K562 (cell line): ENCODE measurements around the gene PIGV. TPM values are rescaled to one million over a fixed set of nuclear protein-coding genes. Genes with fewer than 3 reads are reported as not detected.

Source experiments
- ATF7 ChIP-seq: fragments of 450-650 bp; IDR thresholded peaks from 2 replicates; pipeline ENCODE4 v1.7.1; 2014; ENCODE audit warnings: mild to moderate bottlenecking, moderate library complexity
- COPS2 ChIP-seq: fragments of 450-650 bp; conservative IDR thresholded peaks from 2 replicates; pipeline ENCODE4 v1.6.1; 2016; ENCODE audit warnings: mild to moderate bottlenecking, moderate library complexity
- KLF10 ChIP-seq: fragments of 250-450 bp; sonication (Bioruptor Pico); IDR thresholded peaks from 2 replicates; pipeline ENCODE4 v1.6.1; 2021; ENCODE audit warnings: matching md5 sums
- MTA2 ChIP-seq: fragments of 450-650 bp; IDR thresholded peaks from 2 replicates; pipeline ENCODE4 v1.6.1; 2016; ENCODE audit warnings: low read depth
- SMARCA4 ChIP-seq: fragments of 450-650 bp; IDR thresholded peaks from 2 replicates; pipeline ENCODE4 v1.6.1; 2016
- SRF ChIP-seq, 2 experiments: fragments of 250-450, 450-650 bp in 1 of 2; sonication (Bioruptor Pico) in 1 of 2; sonication (generic) in 1 of 2; formaldehyde crosslinking; IDR thresholded peaks; 2 replicates each; pipeline versions ENCODE4 v1.5.0 to v1.5.1; 2020 to 2022; ENCODE audit warnings: mild to moderate bottlenecking in 1 of 2, missing genetic modification reagents in 1 of 2
- TBL1XR1 ChIP-seq, 2 experiments: IDR thresholded peaks; 2 replicates each; pipeline ENCODE4 v1.6.1; 2012; ENCODE audit warnings: improper control_type of control experiment in 2 of 2, low read length in 2 of 2, mild to moderate bottlenecking in 1 of 2
- TRIM25 ChIP-seq: fragments of 450-650 bp; IDR thresholded peaks from 2 replicates; pipeline ENCODE4 v1.7.0; 2016; ENCODE audit warnings: borderline replicate concordance
- ZNF354B ChIP-seq: fragments of 250-450 bp; sonication (Bioruptor Pico); IDR thresholded peaks from 2 replicates; pipeline ENCODE4 v1.4.0; 2020
- ZNF696 ChIP-seq: fragments of 250-450 bp; sonication (Bioruptor Pico); conservative IDR thresholded peaks from 2 replicates; pipeline ENCODE4 v1.4.0; 2020; ENCODE audit warnings: mild to moderate bottlenecking, moderate library complexity
- ZNF830 ChIP-seq: fragments of 250-450 bp; sonication (Bioruptor Pico); IDR thresholded peaks from 2 replicates; pipeline ENCODE4 v1.5.0; 2021; ENCODE audit warnings: mild to moderate bottlenecking
- polyA plus RNA-seq, 8 experiments: library from polyadenylated mRNA; depleted of rRNA in 4 of 8; stranded (reverse) in 5 of 8; unstranded in 3 of 8; fragments of >200 nt; fragmentation: Nextera tagmentation in 2 of 8; fragmentation: Illumina TruSeq in 1 of 8; extraction: Ambion mirVana in 2 of 8; extraction: Trizol in 1 of 8; gene quantifications; 2 replicates each; pipeline versions ENCODE4 v1.2.1 to v1.2.3, GENCODE V29; 2011 to 2014; ENCODE audit warnings: inconsistent platforms in 1 of 8, missing spikeins in 1 of 8
- total RNA-seq, 7 experiments: library from RNA; depleted of rRNA in 6 of 7; stranded (reverse); fragments of >200 nt in 6 of 7; fragmentation: Illumina TruSeq in 2 of 7; extraction: Trizol in 2 of 7; gene quantifications; 2 replicates each; pipeline versions ENCODE4 v1.2.1 to v1.2.3, GENCODE V29; 2011 to 2021; ENCODE audit warnings: low replicate concordance in 1 of 7
- TF ChIP-seq, protein P1 (sequence below): fragments of 450-650 bp; IDR thresholded peaks from 2 replicates; pipeline ENCODE4 v1.6.1; 2016; ENCODE audit warnings: antibody characterized with exemption
- TF ChIP-seq, protein P2 (sequence below): fragments of 450-650 bp; IDR thresholded peaks from 2 replicates; pipeline ENCODE4 v1.6.1; 2018; ENCODE audit warnings: mild to moderate bottlenecking, low read depth; ENCODE audit not compliant: partially characterized antibody
- TF ChIP-seq, protein P3 (sequence below): sonication (generic); formaldehyde crosslinking; IDR thresholded peaks from 2 replicates; pipeline ENCODE4 v1.8.1; 2023; ENCODE audit warnings: missing genetic modification reagents, mild to moderate bottlenecking, borderline replicate concordance
- TF ChIP-seq, protein P4 (sequence below), 2 experiments: fragments of 450-650 bp; conservative IDR thresholded peaks; 2 replicates each; pipeline ENCODE4 v1.6.1; 2017; ENCODE audit warnings: mild to moderate bottlenecking in 2 of 2, moderate library complexity in 2 of 2
- TF ChIP-seq, protein P5 (sequence below): conservative IDR thresholded peaks from 2 replicates; pipeline ENCODE4 v1.6.1; 2011; ENCODE audit warnings: low read depth, mild to moderate bottlenecking, low read length; ENCODE audit not compliant: control insufficient read depth

PIGV gene
- total and polyA plus RNA-seq, 9 of the 15 experiments (the other 6 are each of a cell fraction or from before 2014, with no cell fraction given), result 8.4 to 21.8 (median 11.7) TPM

DNA sequence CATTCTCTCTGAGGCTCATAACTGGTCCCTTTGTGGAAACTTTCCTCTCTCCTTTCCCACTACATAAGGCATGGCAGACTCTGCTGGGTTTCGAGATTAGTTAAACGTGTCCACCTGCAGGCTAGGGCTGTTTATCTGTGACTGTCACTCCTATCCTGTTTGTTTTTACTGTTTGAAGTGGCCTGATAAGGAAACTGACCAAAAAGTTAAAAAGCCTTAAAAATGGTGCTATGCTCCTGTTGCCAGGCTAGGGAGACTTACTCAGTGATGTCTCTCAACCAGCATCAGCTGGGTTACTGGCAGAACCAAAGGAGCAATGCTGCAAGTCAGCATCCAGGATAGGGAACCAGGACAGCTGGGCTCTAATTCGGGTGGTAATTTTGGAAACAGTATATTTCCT, 3.9 kb downstream of the PIGV start (continued):
- TF ChIP-seq TRIM25 (no peak), TBL1XR1 (IDR thresholded peaks at IDR 0.05; ENCODE audit: low read length in 2 of 2) (peak; percentile 81 to 94; a peak in 3 of 4 replicates), KLF10 (no peak), ZNF354B (CRISPR knock-in tag) (no peak), COPS2 (no peak), SMARCA4 (peak; percentile 95), ATF7 (peak; percentile 41; the same call in 1 of the 2 replicates), SRF (CRISPR knock-in tag; IDR thresholded peaks at IDR 0.05) (peak in 1 of 2 experiments; percentile 54; a peak in 1 of 4 replicates), ZNF696 (no peak), MTA2 (peak; percentile 96), ZNF830 (no peak)
- TF ChIP-seq, protein P1, sequence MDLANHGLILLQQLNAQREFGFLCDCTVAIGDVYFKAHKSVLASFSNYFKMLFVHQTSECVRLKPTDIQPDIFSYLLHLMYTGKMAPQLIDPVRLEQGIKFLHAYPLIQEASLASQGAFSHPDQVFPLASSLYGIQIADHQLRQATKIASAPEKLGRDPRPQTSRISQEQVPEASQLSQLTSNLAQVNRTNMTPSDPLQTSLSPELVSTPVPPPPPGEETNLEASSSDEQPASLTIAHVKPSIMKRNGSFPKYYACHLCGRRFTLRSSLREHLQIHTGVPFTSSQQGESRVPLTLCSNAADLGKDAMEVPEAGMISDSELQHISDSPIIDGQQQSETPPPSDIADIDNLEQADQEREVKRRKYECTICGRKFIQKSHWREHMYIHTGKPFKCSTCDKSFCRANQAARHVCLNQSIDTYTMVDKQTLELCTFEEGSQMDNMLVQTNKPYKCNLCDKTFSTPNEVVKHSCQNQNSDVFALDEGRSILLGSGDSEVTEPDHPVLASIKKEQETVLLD, result no peak
- TF ChIP-seq, protein P2, sequence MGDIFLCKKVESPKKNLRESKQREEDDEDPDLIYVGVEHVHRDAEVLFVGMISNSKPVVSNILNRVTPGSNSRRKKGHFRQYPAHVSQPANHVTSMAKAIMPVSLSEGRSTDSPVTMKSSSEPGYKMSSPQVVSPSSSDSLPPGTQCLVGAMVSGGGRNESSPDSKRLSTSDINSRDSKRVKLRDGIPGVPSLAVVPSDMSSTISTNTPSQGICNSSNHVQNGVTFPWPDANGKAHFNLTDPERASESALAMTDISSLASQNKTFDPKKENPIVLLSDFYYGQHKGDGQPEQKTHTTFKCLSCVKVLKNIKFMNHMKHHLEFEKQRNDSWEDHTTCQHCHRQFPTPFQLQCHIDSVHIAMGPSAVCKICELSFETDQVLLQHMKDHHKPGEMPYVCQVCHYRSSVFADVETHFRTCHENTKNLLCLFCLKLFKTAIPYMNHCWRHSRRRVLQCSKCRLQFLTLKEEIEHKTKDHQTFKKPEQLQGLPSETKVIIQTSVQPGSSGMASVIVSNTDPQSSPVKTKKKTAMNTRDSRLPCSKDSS, result no peak
- TF ChIP-seq, protein P3, sequence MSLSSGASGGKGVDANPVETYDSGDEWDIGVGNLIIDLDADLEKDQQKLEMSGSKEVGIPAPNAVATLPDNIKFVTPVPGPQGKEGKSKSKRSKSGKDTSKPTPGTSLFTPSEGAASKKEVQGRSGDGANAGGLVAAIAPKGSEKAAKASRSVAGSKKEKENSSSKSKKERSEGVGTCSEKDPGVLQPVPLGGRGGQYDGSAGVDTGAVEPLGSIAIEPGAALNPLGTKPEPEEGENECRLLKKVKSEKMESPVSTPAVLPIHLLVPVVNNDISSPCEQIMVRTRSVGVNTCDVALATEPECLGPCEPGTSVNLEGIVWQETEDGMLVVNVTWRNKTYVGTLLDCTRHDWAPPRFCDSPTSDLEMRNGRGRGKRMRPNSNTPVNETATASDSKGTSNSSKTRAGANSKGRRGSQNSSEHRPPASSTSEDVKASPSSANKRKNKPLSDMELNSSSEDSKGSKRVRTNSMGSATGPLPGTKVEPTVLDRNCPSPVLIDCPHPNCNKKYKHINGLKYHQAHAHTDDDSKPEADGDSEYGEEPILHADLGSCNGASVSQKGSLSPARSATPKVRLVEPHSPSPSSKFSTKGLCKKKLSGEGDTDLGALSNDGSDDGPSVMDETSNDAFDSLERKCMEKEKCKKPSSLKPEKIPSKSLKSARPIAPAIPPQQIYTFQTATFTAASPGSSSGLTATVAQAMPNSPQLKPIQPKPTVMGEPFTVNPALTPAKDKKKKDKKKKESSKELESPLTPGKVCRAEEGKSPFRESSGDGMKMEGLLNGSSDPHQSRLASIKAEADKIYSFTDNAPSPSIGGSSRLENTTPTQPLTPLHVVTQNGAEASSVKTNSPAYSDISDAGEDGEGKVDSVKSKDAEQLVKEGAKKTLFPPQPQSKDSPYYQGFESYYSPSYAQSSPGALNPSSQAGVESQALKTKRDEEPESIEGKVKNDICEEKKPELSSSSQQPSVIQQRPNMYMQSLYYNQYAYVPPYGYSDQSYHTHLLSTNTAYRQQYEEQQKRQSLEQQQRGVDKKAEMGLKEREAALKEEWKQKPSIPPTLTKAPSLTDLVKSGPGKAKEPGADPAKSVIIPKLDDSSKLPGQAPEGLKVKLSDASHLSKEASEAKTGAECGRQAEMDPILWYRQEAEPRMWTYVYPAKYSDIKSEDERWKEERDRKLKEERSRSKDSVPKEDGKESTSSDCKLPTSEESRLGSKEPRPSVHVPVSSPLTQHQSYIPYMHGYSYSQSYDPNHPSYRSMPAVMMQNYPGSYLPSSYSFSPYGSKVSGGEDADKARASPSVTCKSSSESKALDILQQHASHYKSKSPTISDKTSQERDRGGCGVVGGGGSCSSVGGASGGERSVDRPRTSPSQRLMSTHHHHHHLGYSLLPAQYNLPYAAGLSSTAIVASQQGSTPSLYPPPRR (CRISPR knock-in tag), result peak; percentile 78; the same call in 1 of the 2 replicates
- TF ChIP-seq, protein P4, sequence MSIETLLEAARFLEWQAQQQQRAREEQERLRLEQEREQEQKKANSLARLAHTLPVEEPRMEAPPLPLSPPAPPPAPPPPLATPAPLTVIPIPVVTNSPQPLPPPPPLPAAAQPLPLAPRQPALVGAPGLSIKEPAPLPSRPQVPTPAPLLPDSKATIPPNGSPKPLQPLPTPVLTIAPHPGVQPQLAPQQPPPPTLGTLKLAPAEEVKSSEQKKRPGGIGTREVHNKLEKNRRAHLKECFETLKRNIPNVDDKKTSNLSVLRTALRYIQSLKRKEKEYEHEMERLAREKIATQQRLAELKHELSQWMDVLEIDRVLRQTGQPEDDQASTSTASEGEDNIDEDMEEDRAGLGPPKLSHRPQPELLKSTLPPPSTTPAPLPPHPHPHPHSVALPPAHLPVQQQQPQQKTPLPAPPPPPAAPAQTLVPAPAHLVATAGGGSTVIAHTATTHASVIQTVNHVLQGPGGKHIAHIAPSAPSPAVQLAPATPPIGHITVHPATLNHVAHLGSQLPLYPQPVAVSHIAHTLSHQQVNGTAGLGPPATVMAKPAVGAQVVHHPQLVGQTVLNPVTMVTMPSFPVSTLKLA (conservative IDR thresholded peaks at IDR 0.05), result peak; percentile 39 to 79; a peak in 3 of 4 replicates
- TF ChIP-seq, protein P5, sequence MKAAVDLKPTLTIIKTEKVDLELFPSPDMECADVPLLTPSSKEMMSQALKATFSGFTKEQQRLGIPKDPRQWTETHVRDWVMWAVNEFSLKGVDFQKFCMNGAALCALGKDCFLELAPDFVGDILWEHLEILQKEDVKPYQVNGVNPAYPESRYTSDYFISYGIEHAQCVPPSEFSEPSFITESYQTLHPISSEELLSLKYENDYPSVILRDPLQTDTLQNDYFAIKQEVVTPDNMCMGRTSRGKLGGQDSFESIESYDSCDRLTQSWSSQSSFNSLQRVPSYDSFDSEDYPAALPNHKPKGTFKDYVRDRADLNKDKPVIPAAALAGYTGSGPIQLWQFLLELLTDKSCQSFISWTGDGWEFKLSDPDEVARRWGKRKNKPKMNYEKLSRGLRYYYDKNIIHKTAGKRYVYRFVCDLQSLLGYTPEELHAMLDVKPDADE, result peak; percentile 73; the same call in 1 of the 2 replicates
